Measurements from ENCODE around the gene MRPL10.

MRPL10 gene

DNA sequence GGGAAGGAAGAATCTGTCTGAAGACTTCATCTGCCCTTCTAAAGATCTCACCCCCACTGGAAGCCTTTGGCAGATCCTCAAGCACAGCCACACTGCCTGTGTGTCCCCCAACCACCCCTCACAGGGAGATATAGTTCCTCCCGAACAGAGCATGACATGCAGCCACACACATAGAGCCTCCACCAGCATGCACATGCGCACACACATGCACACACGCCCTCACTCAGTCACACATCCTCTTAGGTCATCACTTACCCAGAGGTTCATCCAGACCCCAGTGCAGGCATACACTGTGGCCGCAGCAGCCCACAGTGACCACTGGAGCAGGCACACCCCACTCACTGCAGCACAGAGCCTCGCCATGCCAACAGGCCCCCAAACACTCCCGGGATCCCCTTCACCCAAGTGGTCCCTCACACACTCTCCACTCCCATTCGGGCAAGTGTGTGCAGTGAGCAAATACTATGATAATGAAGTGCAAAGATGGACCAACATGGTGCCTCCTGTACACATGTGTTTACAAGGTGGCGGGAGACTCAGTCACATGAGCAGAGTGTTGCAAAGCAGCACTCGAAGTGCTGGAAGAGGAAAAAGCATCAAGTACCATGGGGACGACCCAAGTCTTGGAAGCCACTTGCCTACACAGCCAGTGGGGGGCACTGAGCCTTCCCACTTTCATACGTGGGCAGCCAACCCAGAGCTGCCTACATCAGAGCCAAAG is 36.6 kb upstream of the MRPL10 start:
- Mint-ChIP-seq H3K4me1 (peaks cover 17% of the 10 kb centered on the region), H3K27ac (no peak overlapping the region), H3K9me3 (no peaks in the 10 kb centered on the region), H3K27me3 (peaks cover 39% of the 10 kb centered on the region), H3K4me3 (no peak overlapping the region)
- DNase-seq (no peak), ATAC-seq (no peak)

DNA sequence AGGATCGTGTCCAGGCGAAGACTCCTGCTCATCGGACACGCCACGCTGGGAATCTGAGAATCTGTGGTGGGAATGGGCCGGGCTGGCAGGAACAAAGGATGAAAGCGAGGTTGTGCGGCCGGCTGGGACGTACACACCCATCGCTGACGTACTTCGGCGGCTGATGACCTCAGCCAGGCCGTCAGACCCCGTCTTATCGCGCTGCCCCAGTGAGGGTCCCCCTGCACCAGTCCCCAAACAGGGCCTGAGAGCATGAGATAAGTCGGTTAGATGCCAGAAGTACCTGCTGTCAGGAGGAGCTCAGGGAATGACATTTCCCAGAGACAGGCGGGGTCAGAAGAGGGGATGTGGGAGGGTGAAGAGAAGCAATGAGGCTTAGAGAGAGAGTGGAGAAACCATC is 35.6 kb upstream of the MRPL10 start:
- H3K27me3 Mint-ChIP-seq, result peaks cover 29% of the 10 kb centered on the region
- peaks cover 17% of the 10 kb centered on the region for H3K4me1 Mint-ChIP-seq
- ATAC-seq (no peak), DNase-seq (no peak)
- H3K27ac Mint-ChIP-seq, result no peak overlapping the region
- H3K4me3 Mint-ChIP-seq, result no peak overlapping the region
- H3K9me3 Mint-ChIP-seq, result no peaks in the 10 kb centered on the region

DNA sequence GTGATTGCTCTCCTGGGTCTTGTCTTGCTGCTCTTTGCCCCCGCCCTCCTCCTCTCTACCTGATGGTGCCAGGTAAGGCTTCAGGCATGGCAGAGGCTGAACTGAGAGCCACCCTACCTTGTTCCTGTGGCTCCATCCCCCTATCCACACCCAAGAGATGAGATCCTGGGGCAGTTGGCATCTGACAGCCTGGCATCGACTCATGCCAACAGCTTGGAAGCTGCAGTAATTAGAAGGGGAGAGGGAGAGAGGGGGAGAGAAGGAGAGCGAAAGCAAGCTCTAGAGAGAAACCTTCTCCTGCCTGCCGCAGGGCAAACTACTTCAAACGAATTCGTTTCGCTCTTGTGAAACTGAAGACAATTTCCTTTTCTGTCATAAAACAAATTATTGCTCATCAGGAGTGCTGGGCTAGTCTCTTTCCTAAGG is 33.5 kb upstream of the MRPL10 start:
- DNase-seq, result no peak
- Mint-ChIP-seq H3K4me1 (peaks cover 17% of the 10 kb centered on the region), H3K27me3 (peaks cover 14% of the 10 kb centered on the region), H3K27ac (peak overlapping the region in 1 of 2 donors; percentile 64), H3K9me3 (no peaks in the 10 kb centered on the region), H3K4me3 (no peak overlapping the region)
- ATAC-seq, result no peak

DNA sequence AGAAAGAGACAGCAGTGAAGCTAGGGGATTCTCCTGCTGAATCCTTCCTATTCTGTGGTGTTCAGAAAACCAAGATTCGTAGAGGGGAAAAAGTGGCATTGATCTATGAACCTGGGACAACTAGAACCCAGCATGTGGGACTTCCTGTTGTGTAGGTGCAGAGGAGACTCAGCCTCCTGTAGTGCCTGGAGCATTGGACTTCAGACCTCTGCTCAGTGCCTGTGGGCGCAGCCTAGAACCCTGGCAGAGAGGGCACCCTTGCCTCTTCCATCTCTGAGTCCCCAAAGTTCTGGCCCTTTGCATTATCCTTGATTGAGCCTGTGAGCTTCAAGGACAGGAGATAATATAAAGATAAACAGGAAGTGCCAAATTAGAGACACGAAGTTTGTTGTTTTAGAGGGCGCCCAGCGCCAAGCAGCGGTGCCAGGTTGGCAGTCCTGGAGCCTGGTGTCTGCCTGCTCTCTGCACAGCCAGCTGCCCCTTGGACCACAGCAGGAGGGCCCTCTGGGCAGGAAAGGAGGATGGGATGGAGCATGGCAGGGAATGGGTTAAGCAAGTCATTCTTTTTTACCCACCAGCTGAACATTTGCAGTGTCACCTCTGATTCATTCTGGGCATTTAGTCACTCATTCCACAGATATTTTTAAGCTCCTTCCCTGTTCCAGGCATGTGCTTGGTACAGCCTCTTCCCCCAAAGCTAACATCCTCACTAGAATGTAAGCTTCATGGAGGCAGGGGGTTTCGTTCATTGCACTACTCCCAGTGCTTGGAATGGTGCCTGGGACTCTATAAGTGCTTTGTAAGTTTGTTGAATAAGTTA is 31.5 kb upstream of the MRPL10 start:
- ATAC-seq, result no peak
- Mint-ChIP-seq H3K4me1 (peaks cover 17% of the 10 kb centered on the region), H3K27me3 (peaks cover 17% of the 10 kb centered on the region), H3K9me3 (no peaks in the 10 kb centered on the region), H3K4me3 (no peak overlapping the region), H3K27ac (no peak overlapping the region)
- no peak for DNase-seq

DNA sequence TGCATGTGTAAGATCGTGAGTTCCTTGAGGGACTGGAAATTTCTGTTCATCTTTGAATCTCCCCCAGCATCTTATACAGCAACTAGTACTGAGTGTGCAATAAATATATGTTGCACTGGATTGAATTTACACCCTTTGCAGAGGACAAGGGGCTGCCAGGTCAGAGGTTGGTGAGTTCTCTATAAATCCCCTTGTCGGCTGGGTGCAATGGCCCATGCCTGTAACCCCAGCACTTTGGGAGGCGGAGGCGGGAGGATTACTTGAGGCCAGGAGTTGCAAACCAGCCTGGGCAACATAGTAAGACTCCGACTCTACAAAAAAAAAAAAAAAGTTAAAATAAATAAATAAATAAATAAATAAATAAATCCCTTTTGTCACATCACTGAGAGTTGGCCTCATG is 29.0 kb upstream of the MRPL10 start:
- ATAC-seq (no peak), DNase-seq (no peak)
- peaks cover 10% of the 10 kb centered on the region for H3K4me1 Mint-ChIP-seq
- no peak overlapping the region for H3K4me3 Mint-ChIP-seq
- H3K27ac Mint-ChIP-seq, result no peak overlapping the region
- no peaks in the 10 kb centered on the region for H3K9me3 Mint-ChIP-seq
- H3K27me3 Mint-ChIP-seq, result peaks cover 35% of the 10 kb centered on the region

DNA sequence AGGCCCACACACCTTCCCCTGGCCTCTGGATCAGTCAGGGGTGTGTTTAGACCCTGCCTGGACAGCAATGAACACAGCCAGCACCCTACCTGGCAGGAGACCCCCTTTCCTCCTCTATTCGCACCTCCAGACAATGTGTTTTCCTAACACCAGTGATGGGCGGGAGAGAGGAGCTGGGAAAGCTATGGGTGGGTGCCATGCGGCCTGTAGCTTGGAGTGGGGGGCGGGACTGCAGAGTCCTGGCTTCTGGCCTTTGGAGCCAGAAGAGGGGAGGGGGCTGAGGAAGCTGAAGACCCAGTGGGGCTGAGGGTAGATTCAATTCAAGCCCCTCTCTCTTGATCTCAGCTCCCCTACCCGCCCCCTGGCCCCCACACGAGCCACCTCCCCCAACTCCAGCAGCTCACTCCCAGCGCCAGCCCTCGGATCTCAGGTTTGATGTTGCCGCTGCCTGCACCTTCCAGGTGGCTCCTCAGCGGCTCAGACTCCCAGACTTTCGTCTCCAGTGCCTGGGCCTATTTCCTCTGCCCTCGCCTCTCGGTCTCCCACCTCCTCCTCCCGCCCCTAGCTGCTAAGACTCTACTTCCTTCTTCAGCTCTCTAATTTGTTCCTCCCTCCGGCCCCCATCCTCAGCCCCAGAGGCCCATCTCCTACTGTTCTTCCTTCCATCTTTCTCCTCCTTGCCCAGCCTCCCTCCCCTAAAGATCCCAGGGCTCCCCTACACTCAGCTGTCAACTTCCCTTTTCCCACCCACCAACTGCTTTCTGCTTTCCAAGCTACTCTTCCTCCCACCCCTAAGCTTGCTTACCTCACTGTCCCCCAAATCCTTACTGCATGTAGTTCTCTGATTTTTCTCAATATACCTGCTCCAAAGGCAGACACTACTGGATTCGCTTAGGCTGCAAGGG is 26.5 kb upstream of the MRPL10 start:
- Mint-ChIP-seq H3K9me3 (no peaks in the 10 kb centered on the region), H3K4me3 (no peak overlapping the region), H3K27ac (no peak overlapping the region), H3K4me1 (peaks cover 10% of the 10 kb centered on the region), H3K27me3 (peaks cover 61% of the 10 kb centered on the region)
- ATAC-seq (no peak), DNase-seq (no peak)

GRCh38 chr17:47856830-47857229 is 25.5 kb upstream of the MRPL10 start:
- peaks cover 70% of the 10 kb centered on the region for H3K27me3 Mint-ChIP-seq
- no peak overlapping the region for H3K4me3 Mint-ChIP-seq
- no peak overlapping the region for H3K27ac Mint-ChIP-seq
- H3K9me3 Mint-ChIP-seq, result no peaks in the 10 kb centered on the region
- ATAC-seq, result no peak
- peaks cover 19% of the 10 kb centered on the region for H3K4me1 Mint-ChIP-seq
- no peak for DNase-seq

DNA sequence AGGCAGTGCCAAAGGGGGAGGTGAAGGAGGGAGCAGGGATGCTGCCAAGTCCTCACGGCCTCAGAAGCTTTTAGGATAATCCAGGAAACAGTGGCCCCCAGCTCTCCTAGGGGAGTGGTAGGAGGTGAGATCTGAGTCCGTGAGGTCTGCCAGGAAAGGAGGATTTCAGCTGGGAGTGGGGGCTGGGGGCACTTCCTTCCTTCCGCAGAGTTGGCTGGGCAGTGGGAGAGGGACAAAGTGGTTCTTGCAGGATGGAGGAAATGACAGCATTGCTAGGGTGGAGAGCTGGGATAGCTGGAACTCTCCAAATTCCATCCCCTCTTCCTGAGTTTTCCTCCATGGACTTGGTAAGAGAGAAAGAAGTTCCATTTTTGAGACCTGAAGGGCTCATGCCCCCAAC is 24.4 kb upstream of the MRPL10 start:
- Mint-ChIP-seq H3K27me3 (peaks cover 79% of the 10 kb centered on the region), H3K4me3 (no peak overlapping the region), H3K4me1 (peaks cover 26% of the 10 kb centered on the region), H3K27ac (peak overlapping the region in 1 of 2 donors; percentile 22), H3K9me3 (no peaks in the 10 kb centered on the region)
- ATAC-seq, result no peak
- DNase-seq, result no peak

- ATAC-seq, result no peak
- Mint-ChIP-seq H3K4me1 (peaks cover 44% of the 10 kb centered on the region), H3K27me3 (peaks cover 83% of the 10 kb centered on the region)
These were observed 22.3 kb upstream of the MRPL10 start for GRCh38 chr17:47853616-47854015.

DNA sequence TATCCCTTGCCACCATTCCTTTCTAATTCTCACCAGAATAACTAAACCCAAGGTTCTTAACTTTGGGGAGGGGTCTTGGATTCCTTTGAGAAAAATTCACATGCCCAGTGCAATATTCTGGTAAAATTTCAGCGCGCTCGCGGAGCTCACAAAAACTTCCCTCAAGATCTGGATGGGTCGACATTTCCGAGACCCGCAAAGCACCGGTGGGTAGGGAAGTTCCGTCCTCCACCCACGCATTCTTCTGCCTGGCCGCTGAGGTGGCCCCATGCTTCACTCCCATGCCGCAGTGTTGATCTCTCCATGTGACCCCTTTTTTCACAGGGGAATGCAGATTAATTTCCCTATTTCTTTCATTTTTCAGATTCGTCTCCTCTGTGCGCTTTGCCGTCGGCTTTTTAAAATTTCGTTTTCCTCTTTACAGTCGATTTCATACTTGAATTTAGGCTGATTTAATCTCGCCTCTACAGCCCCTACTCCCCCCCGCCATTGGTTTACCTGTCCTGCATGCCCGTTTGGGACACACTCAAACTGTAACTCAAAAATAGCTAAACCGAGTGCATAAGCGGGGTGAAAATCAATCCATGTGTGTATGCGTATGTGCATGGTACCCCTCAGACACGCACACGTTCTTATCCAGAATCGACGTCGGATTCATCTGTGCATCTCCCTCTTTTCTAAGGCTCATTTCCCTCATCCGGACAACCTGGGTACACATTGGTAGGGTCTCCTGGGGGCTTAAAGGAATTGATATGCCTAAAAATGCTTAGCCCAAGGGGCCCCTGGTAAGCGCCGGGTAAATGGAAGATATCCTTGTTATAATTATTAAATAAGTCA is 21.0 kb upstream of the MRPL10 start:
- Mint-ChIP-seq H3K27me3 (peaks cover 96% of the 10 kb centered on the region), H3K4me3 (peak overlapping the region; percentile 70 to 76), H3K27ac (no peak overlapping the region), H3K9me3 (no peaks in the 10 kb centered on the region), H3K4me1 (peaks cover 47% of the 10 kb centered on the region)
- no peak for ATAC-seq
- DNase-seq, result no peak

More at GRCh38 chr17:47853616-47854015, 22.3 kb upstream of the MRPL10 start:
- no peaks in the 10 kb centered on the region for H3K9me3 Mint-ChIP-seq
- H3K27ac Mint-ChIP-seq, result no peak overlapping the region
- no peak overlapping the region for H3K4me3 Mint-ChIP-seq
- DNase-seq, result no peak

DNA sequence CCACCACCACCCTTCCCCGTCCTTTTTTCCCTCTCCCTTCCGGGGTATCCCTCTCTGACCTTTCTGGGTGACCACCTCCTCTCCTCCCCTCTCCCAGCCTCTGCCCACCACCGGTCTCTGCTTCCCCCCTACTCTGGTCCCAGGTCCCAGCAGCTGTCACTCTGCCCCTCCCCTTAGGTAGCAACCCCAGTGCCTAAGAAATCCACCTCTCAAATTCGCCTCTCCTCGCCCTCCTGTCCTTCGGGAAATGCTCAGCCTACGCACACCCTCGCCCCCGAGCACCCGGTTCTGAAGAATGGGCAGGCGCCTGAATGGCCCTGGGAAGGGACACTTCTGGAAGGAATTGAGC is 20.4 kb upstream of the MRPL10 start:
- Mint-ChIP-seq H3K27ac (no peak overlapping the region), H3K9me3 (no peaks in the 10 kb centered on the region), H3K4me3 (peak overlapping the region; percentile 70 to 76), H3K4me1 (peaks cover 53% of the 10 kb centered on the region), H3K27me3 (peaks cover 98% of the 10 kb centered on the region)
- peak; percentile 19 for ATAC-seq
- no peak for DNase-seq

GRCh38 chr17:47850692-47851573 is 19.6 kb upstream of the MRPL10 start, which contains the start of gene SP6:
TSS of gene SP6 (minus strand) at chr17:47851163. CDS start at chr17:47848429, 2,734 bp downstream.
- H3K9me3 Mint-ChIP-seq, result no peaks in the 10 kb centered on the region
- peak; percentile 66 to 69 for DNase-seq
- peaks cover 98% of the 10 kb centered on the region for H3K27me3 Mint-ChIP-seq
- no peak within 1 kb of the TSS for H3K27ac Mint-ChIP-seq
- peak within 1 kb of the TSS; percentile 70 to 80 for H3K4me3 Mint-ChIP-seq
- H3K4me1 Mint-ChIP-seq, result peaks cover 55% of the 10 kb centered on the region
- ATAC-seq, result peak; percentile 89

GRCh38 chr17:47850373-47850691 is 19.0 kb upstream of the MRPL10 start:
- ATAC-seq, result no peak
- H3K9me3 Mint-ChIP-seq, result no peaks in the 10 kb centered on the region
- H3K27ac Mint-ChIP-seq, result no peak overlapping the region
- peaks cover 98% of the 10 kb centered on the region for H3K27me3 Mint-ChIP-seq
- H3K4me1 Mint-ChIP-seq, result peaks cover 55% of the 10 kb centered on the region
- no peak for DNase-seq
- peak overlapping the region; percentile 69 to 80 for H3K4me3 Mint-ChIP-seq

DNA sequence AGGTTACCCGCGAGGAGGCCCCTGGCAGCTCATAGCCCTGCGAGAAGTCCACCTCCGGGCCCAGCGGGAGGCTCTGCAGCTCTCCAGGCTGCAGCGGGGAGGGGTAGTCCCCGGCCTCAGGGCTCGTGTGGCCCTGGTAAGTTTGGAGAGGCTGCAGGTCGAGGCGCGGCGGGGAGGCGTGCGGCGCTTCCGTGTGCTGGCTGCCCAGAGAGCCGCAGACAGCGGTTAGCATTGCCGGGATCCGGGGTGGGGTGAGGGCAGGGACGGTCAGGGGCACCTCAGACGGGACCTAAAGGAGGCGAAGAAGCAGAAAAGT is 16.8 kb upstream of the MRPL10 start:
- H3K9me3 Mint-ChIP-seq, result no peaks in the 10 kb centered on the region
- no peak for DNase-seq
- ATAC-seq, result no peak
- no peak overlapping the region for H3K27ac Mint-ChIP-seq
- peaks cover 92% of the 10 kb centered on the region for H3K27me3 Mint-ChIP-seq
- peaks cover 49% of the 10 kb centered on the region for H3K4me1 Mint-ChIP-seq
- no peak overlapping the region for H3K4me3 Mint-ChIP-seq

Data from stimulated activated naive CD8-positive, alpha-beta T cell treated with anti-CD3 and anti-CD28 coated beads, Interleukin-15, amount 100 ng/mL, for 72 hours (primary cell).